ENCODE measurements around the gene CGN. TPM values are rescaled to one million over a fixed set of nuclear protein-coding genes. Genes with fewer than 3 reads are reported as not detected.

CGN gene
- total RNA-seq, 1 donor from 2014 or later: 29.0 TPM

GRCh38 chr1:151502035-151502700 is 9.0 kb upstream of the CGN start:
- Mint-ChIP-seq H3K9me3 (no peaks in the 10 kb centered on the region), H3K36me3 (no peaks in the 10 kb centered on the region), H3K27me3 (no peaks in the 10 kb centered on the region), H3K4me1 (ENCODE audit: unreplicated experiment) (peaks cover 14% of the 10 kb centered on the region), H3K27ac (peak overlapping the region; percentile 61), H3K4me3 (no peak overlapping the region)
- TF ChIP-seq CTCF (conservative IDR thresholded peaks at IDR 0.05): no peak
- no peak for DNase-seq (ENCODE audit: extremely low spot score, unreplicated experiment)

- Mint-ChIP-seq H3K9me3 (no peaks in the 10 kb centered on the region), H3K27me3 (no peaks in the 10 kb centered on the region), H3K27ac (peak overlapping the region; percentile 20), H3K4me3 (no peak overlapping the region), H3K4me1 (ENCODE audit: unreplicated experiment) (peaks cover 14% of the 10 kb centered on the region), H3K36me3 (no peaks in the 10 kb centered on the region)
- no peak for DNase-seq (ENCODE audit: extremely low spot score, unreplicated experiment)
- no peak for TF ChIP-seq CTCF (conservative IDR thresholded peaks at IDR 0.05)
Measured at GRCh38 chr1:151502859-151503780, 8.1 kb upstream of the CGN start.

- Mint-ChIP-seq H3K27me3 (no peaks in the 10 kb centered on the region), H3K4me1 (ENCODE audit: unreplicated experiment) (peaks cover 14% of the 10 kb centered on the region), H3K4me3 (no peak overlapping the region), H3K27ac (no peak overlapping the region), H3K36me3 (no peaks in the 10 kb centered on the region), H3K9me3 (no peaks in the 10 kb centered on the region)
- no peak for TF ChIP-seq CTCF (conservative IDR thresholded peaks at IDR 0.05)
- no peak for DNase-seq (ENCODE audit: extremely low spot score, unreplicated experiment)
Measured at GRCh38 chr1:151504252-151504651, 6.9 kb upstream of the CGN start.

DNA sequence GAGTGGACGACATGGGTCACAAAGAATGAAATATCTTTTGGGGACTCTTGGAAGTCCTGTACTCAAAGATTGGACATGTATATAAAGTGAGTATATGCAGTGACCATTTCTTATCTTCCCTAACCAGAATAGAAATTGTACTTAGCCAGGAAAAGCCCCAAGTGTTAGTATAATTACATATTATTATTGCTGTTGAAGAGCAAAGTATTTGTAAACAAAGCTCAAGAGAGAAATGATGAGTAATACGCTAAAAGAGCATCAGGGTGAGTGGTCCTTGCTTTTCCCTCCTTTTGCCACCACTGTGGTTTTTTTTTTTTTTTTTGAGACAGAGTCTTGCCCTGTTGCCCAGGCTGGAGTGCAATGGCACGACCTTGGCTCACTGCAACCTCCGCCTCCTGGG is 6.4 kb upstream of the CGN start:
- Mint-ChIP-seq H3K4me3 (no peak overlapping the region), H3K27me3 (no peaks in the 10 kb centered on the region), H3K36me3 (no peaks in the 10 kb centered on the region), H3K4me1 (ENCODE audit: unreplicated experiment) (peaks cover 14% of the 10 kb centered on the region), H3K9me3 (no peaks in the 10 kb centered on the region), H3K27ac (no peak overlapping the region)
- TF ChIP-seq CTCF (conservative IDR thresholded peaks at IDR 0.05): no peak
- no peak for DNase-seq (ENCODE audit: extremely low spot score, unreplicated experiment)

- Mint-ChIP-seq H3K36me3 (no peaks in the 10 kb centered on the region), H3K4me1 (ENCODE audit: unreplicated experiment) (peaks cover 19% of the 10 kb centered on the region), H3K27ac (peak overlapping the region; percentile 87), H3K27me3 (peaks cover 12% of the 10 kb centered on the region), H3K4me3 (peak overlapping the region; percentile 45), H3K9me3 (no peaks in the 10 kb centered on the region)
- TF ChIP-seq CTCF (conservative IDR thresholded peaks at IDR 0.05): no peak
- no peak for DNase-seq (ENCODE audit: extremely low spot score, unreplicated experiment)
Measured at GRCh38 chr1:151508833-151509232, 2.4 kb upstream of the CGN start.
